Testis (tissue), 2 donors: ENCODE results near the gene UFC1.

ENCODE experiments used
- POLR2A ChIP-seq: fragments of 450-650 bp; IDR thresholded peaks from one replicate; pipeline ENCODE4 v1.6.1; 2017; ENCODE audit warnings: antibody characterized with exemption, mild to moderate bottlenecking, moderate library complexity
- TF ChIP-seq, protein P1 (sequence below), 3 experiments: fragments of 450-650 bp in 2 of 3; fragments of 200-600 bp in 1 of 3; sonication (generic) in 1 of 3; IDR thresholded peaks; one replicate each; pipeline ENCODE4 v1.5.1; 2016 to 2019; ENCODE audit warnings: antibody characterized with exemption in 3 of 3, mild to moderate bottlenecking in 2 of 3, moderate library complexity in 1 of 3

DNA sequence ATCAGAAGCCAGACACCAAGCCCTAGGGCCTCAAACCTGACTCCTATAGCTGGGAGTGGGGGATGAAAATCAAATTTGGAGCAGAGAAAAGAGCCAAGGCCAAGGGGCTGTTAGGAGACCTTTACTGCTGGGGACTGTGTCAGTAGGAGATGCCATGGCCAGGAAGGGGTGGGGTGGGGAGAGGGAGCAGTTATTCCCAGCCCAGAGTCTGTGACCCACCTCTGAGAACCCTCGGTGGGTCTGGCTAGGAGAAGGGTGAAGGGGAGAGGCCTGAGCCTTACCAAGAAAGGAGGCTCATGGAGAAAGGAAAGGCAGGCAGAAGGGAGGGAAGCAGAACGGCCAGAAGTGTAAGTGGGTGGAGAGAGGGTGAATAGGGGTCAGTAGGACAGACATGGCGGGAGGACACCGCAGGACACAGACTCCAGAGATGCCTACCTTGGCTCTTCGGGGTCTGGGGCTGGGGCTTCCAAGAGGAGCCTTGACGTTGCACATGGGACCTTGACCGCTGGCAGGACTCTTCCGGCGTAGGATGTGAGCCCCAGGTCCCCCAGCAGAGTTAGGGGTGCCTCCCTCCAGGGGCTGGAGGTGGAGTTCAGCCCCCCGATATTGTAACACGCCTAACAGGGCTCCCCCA is 43.9 kb downstream of the UFC1 start:
- TF ChIP-seq, protein P1, sequence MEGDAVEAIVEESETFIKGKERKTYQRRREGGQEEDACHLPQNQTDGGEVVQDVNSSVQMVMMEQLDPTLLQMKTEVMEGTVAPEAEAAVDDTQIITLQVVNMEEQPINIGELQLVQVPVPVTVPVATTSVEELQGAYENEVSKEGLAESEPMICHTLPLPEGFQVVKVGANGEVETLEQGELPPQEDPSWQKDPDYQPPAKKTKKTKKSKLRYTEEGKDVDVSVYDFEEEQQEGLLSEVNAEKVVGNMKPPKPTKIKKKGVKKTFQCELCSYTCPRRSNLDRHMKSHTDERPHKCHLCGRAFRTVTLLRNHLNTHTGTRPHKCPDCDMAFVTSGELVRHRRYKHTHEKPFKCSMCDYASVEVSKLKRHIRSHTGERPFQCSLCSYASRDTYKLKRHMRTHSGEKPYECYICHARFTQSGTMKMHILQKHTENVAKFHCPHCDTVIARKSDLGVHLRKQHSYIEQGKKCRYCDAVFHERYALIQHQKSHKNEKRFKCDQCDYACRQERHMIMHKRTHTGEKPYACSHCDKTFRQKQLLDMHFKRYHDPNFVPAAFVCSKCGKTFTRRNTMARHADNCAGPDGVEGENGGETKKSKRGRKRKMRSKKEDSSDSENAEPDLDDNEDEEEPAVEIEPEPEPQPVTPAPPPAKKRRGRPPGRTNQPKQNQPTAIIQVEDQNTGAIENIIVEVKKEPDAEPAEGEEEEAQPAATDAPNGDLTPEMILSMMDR (IDR thresholded peaks at IDR 0.05) = no peak
- no peak for TF ChIP-seq POLR2A
